ENCODE results near the gene PDE6B.

GRCh38 chr4:704971-705277 is 79.6 kb downstream of the PDE6B start:
- no peak for TF ChIP-seq CBX2 (IDR thresholded peaks at IDR 0.05; ENCODE audit: low read depth, low read length)
- no peak for TF ChIP-seq CBX2 (CRISPR knock-in tag; IDR thresholded peaks at IDR 0.05; ENCODE audit: low read depth)
- no peak for TF ChIP-seq ZNF510 (CRISPR knock-in tag; IDR thresholded peaks at IDR 0.05; ENCODE audit: low read depth)
- TF ChIP-seq ZNF276 (CRISPR knock-in tag; IDR thresholded peaks at IDR 0.05; ENCODE audit: low read depth): no peak
- no peak for TF ChIP-seq CTCF (CRISPR knock-in tag; IDR thresholded peaks at IDR 0.05)
- TF ChIP-seq NFE2L2 (IDR thresholded peaks at IDR 0.05; ENCODE audit: low read length): no peak
- no peak for TF ChIP-seq ZNF792 (CRISPR knock-in tag; IDR thresholded peaks at IDR 0.05)
- TF ChIP-seq POLR2AphosphoS5 (IDR thresholded peaks at IDR 0.05; ENCODE audit: low read depth, low read length): no peak
- TF ChIP-seq SUZ12 (IDR thresholded peaks at IDR 0.05; ENCODE audit: low read depth, low read length): no peak
- no peak for TF ChIP-seq ASH2L (IDR thresholded peaks at IDR 0.05; ENCODE audit: insufficient read length, low read depth, low read length)
